ENCODE data around the gene PHF12.

DNA sequence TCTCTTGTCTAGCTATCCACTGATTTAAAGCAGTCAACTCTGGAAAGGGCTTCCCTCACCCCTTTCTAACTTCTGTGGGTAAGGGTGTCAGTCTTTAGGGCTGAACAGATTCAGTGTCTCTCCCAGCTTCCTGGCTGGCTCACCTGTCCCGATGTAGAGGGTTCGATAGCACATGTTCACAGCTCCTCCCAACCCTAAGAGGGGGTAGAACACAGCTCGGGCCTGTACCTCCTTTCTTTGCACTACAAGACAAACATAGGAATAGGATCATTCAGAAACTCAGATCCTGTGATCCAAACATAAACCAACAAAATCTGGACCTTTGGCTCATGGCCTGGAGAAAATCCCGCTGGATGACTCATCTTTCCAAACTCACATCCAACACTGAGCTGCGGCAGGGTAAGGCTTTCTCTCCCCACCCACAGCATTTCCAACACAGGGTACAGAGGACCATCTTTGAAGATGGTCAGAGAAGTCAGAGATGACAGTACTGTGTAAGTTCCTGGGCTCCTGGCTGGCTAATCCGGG lies 42.6 kb downstream of the PHF12 start:
- TF ChIP-seq, protein P1, sequence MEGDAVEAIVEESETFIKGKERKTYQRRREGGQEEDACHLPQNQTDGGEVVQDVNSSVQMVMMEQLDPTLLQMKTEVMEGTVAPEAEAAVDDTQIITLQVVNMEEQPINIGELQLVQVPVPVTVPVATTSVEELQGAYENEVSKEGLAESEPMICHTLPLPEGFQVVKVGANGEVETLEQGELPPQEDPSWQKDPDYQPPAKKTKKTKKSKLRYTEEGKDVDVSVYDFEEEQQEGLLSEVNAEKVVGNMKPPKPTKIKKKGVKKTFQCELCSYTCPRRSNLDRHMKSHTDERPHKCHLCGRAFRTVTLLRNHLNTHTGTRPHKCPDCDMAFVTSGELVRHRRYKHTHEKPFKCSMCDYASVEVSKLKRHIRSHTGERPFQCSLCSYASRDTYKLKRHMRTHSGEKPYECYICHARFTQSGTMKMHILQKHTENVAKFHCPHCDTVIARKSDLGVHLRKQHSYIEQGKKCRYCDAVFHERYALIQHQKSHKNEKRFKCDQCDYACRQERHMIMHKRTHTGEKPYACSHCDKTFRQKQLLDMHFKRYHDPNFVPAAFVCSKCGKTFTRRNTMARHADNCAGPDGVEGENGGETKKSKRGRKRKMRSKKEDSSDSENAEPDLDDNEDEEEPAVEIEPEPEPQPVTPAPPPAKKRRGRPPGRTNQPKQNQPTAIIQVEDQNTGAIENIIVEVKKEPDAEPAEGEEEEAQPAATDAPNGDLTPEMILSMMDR (conservative IDR thresholded peaks at IDR 0.05; ENCODE audit: low read depth in 2 of 2) = no peak
- TF ChIP-seq CREB1 (CRISPR knock-in tag; IDR thresholded peaks at IDR 0.05; ENCODE audit: low read depth) (no peak), JUNB (IDR thresholded peaks at IDR 0.05; ENCODE audit: unreplicated experiment) (no peak), EZH2 (IDR thresholded peaks at IDR 0.05; ENCODE audit: low read depth, unreplicated experiment) (no peak), EZH2phosphoT487 (IDR thresholded peaks at IDR 0.05; ENCODE audit: unreplicated experiment) (no peak), POLR2AphosphoS5 (IDR thresholded peaks at IDR 0.05; ENCODE audit: low read depth) (no peak)

Measured in GM23338 (cell line).